OCI-LY7 (cell line): ENCODE measurements around the gene ZNF185. TPM values are rescaled to one million over a fixed set of nuclear protein-coding genes. Genes with fewer than 3 reads are reported as not detected.
A peak's percentile ranks its signal among the peaks of the same experiment; 100 is the strongest.
"Not testable (repeated sequence)": the region's sequence is repeated elsewhere in the genome, so short reads cannot be mapped to it uniquely, and the experiment has no call there.

ENCODE experiments used
- BruUV-seq: library from RNA; stranded (reverse); fragments of 400-500 nt; replicated peaks from 2 replicates; lab custom pipeline; 2021; lab: Mats Ljungman, UMichigan
- CTCF ChIA-PET: fragments of 300-600 bp; sonication (Branson Sonifier 250); formaldehyde crosslinking; loops from one replicate; lab custom pipeline; 2022; ENCODE audit warnings: antibody characterized with exemption; ENCODE audit not compliant: unreplicated experiment; lab: Charles Lee
- POLR2A ChIA-PET: fragments of 300-600 bp; sonication (Branson Sonifier 250); formaldehyde crosslinking; loops from one replicate; lab custom pipeline; 2022; ENCODE audit warnings: antibody characterized with exemption; lab: Charles Lee
- DNase-seq: peaks from one replicate; pipeline ENCODE4 v3.0.0-alpha.2; 2015; ENCODE audit warnings: low spot score
- H2AFZ ChIP-seq: fragments of 200-600 bp; sonication (generic), shearing (Covaris generic); 2 replicates; pipeline ENCODE4 v1.6.1; 2014; ENCODE audit warnings: mild to moderate bottlenecking, antibody characterized with exemption, low read length, moderate library complexity
- H3K27ac ChIP-seq: fragments of 200-600 bp; sonication (generic); 2 replicates; pipeline ENCODE4 v1.5.1; 2014; ENCODE audit warnings: mixed run types, low read depth, mild to moderate bottlenecking, moderate library complexity, low read length, inconsistent platforms; ENCODE audit not compliant: poor library complexity, severe bottlenecking
- H3K36me3 ChIP-seq: fragments of 200-600 bp; sonication (generic); 2 replicates; pipeline ENCODE4 v1.6.1; 2014; ENCODE audit warnings: mild to moderate bottlenecking, antibody characterized with exemption, low read length, moderate library complexity, mixed read lengths; ENCODE audit not compliant: insufficient read depth
- H3K4me1 ChIP-seq: fragments of 200-600 bp; sonication (generic); 2 replicates; pipeline ENCODE4 v1.5.1; 2014; ENCODE audit warnings: mild to moderate bottlenecking, low read length; ENCODE audit not compliant: insufficient read depth, poor library complexity, severe bottlenecking
- H3K4me2 ChIP-seq: fragments of 200-600 bp; sonication (generic); 2 replicates; pipeline ENCODE4 v1.6.1; 2014; ENCODE audit warnings: mild to moderate bottlenecking, low read length
- H3K4me3 ChIP-seq: fragments of 200-600 bp; sonication (generic); 2 replicates; pipeline ENCODE4 v1.5.1; 2014; ENCODE audit warnings: mild to moderate bottlenecking, low read depth, low read length; ENCODE audit not compliant: poor library complexity, severe bottlenecking
- H3K79me2 ChIP-seq: fragments of 200-600 bp; sonication (generic); 2 replicates; pipeline ENCODE4 v1.6.1; 2016; ENCODE audit warnings: low read depth, mild to moderate bottlenecking, low read length, moderate library complexity, mixed read lengths; ENCODE audit not compliant: insufficient read depth
- H3K9me2 ChIP-seq: fragments of 200-600 bp; sonication (generic); 2 replicates; pipeline ENCODE4 v1.6.1; 2016; ENCODE audit warnings: mild to moderate bottlenecking, low read length, mixed read lengths; ENCODE audit not compliant: insufficient read depth
- H3K9me3 ChIP-seq: fragments of 200-600 bp; sonication (generic); 2 replicates; pipeline ENCODE4 v1.6.1; 2014; ENCODE audit warnings: mild to moderate bottlenecking, mixed run types, low read length, mixed read lengths
- H4K20me1 ChIP-seq: fragments of 200-600 bp; sonication (generic); 2 replicates; pipeline ENCODE4 v1.6.1; 2014; ENCODE audit warnings: mild to moderate bottlenecking, antibody characterized with exemption, low read length, moderate library complexity, mixed read lengths; ENCODE audit not compliant: insufficient read depth
- CTCF ChIP-seq: fragments of 200-600 bp; sonication (generic); conservative IDR thresholded peaks from 2 replicates; pipeline ENCODE4 v1.5.1; 2014; ENCODE audit warnings: mild to moderate bottlenecking, antibody characterized with exemption, low read length, moderate library complexity, mixed read lengths
- EZH2phosphoT487 ChIP-seq: fragments of 200-600 bp; sonication (generic); IDR thresholded peaks from 2 replicates; pipeline ENCODE4 v1.6.1; 2018; ENCODE audit warnings: low read depth, borderline replicate concordance, mild to moderate bottlenecking, mixed run types, antibody characterized with exemption, low read length, moderate library complexity, mixed read lengths
- intact Hi-C: fragments of 100-400 bp; cut with micrococcal nuclease; formaldehyde crosslinking; loops from one replicate; pipeline ENCODE4 v1.10.0; 2022; ENCODE audit not compliant: unreplicated experiment
- total RNA-seq, 2 experiments: library from RNA; depleted of rRNA in 1 of 2; stranded (reverse); fragments of >200 nt in 1 of 2; shearing (Covaris generic) in 1 of 2; gene quantifications; 2 replicates each; pipeline ENCODE4 v1.2.3, GENCODE V29; 2014 to 2022

ZNF185 gene
- total RNA-seq, 2 experiments from 2014 or later: 0.73 to 21.3 TPM

- POLR2A ChIA-PET: no interaction called here
These were observed 7.2 kb downstream of the ZNF185 start for GRCh38 chrX:152905081-152905420.

GRCh38 chrX:152907084-152907651 is 9.3 kb downstream of the ZNF185 start:
- intact Hi-C loops: no loop called here
- POLR2A ChIA-PET: no interaction called here

More at GRCh38 chrX:152905081-152905420, 7.2 kb downstream of the ZNF185 start:
- H3K9me3 ChIP-seq: no peaks in the 10 kb centered on the region
- no peaks in the 10 kb centered on the region for H3K79me2 ChIP-seq
- CTCF ChIA-PET: no interaction called here
- H3K27ac ChIP-seq: no peak overlapping the region
- H3K36me3 ChIP-seq: no peaks in the 10 kb centered on the region
- H3K4me2 ChIP-seq: no peak overlapping the region
- H3K9me2 ChIP-seq: no peaks in the 10 kb centered on the region
- H2AFZ ChIP-seq: no peak overlapping the region
- H4K20me1 ChIP-seq: no peaks in the 10 kb centered on the region
- intact Hi-C loops: no loop called here
- DNase-seq: no peak
- H3K4me3 ChIP-seq: no peak overlapping the region
- H3K4me1 ChIP-seq: peaks cover 2% of the 10 kb centered on the region
- no TSS peak for BruUV-seq
- TF ChIP-seq CTCF: no peak

GRCh38 chrX:152908486-152908885 is 10.6 kb downstream of the ZNF185 start:
- no peaks in the 10 kb centered on the region for H3K36me3 ChIP-seq
- intact Hi-C loops: no loop called here
- no peak overlapping the region for H3K4me2 ChIP-seq
- no peak for DNase-seq
- BruUV-seq: no TSS peak
- H3K9me3 ChIP-seq: no peaks in the 10 kb centered on the region
- no peak overlapping the region for H3K4me3 ChIP-seq
- no peak overlapping the region for H2AFZ ChIP-seq
- POLR2A ChIA-PET: no interaction called here
- TF ChIP-seq CTCF (no peak), EZH2phosphoT487 (no peak)
- no peaks in the 10 kb centered on the region for H3K9me2 ChIP-seq
- CTCF ChIA-PET: no interaction called here
- no peaks in the 10 kb centered on the region for H4K20me1 ChIP-seq
- H3K4me1 ChIP-seq: peaks cover 8% of the 10 kb centered on the region
- no peaks in the 10 kb centered on the region for H3K79me2 ChIP-seq
- no peak overlapping the region for H3K27ac ChIP-seq

More at GRCh38 chrX:152907084-152907651, 9.3 kb downstream of the ZNF185 start:
- H3K79me2 ChIP-seq: no peaks in the 10 kb centered on the region
- H3K4me3 ChIP-seq: no peak overlapping the region
- H3K9me3 ChIP-seq: no peaks in the 10 kb centered on the region
- no peak for DNase-seq
- H4K20me1 ChIP-seq: no peaks in the 10 kb centered on the region
- TF ChIP-seq CTCF (no peak), EZH2phosphoT487 (no peak)
- no TSS peak for BruUV-seq
- no peaks in the 10 kb centered on the region for H3K9me2 ChIP-seq
- H3K4me2 ChIP-seq: no peak overlapping the region
- H3K4me1 ChIP-seq: peaks cover 8% of the 10 kb centered on the region
- H2AFZ ChIP-seq: no peak overlapping the region
- CTCF ChIA-PET: no interaction called here
- no peak overlapping the region for H3K27ac ChIP-seq
- no peaks in the 10 kb centered on the region for H3K36me3 ChIP-seq

- peak; percentile 45 for DNase-seq
- H3K9me2 ChIP-seq, H3K79me2 ChIP-seq, H4K20me1 ChIP-seq, H3K4me2 ChIP-seq, H3K4me1 ChIP-seq, H3K27ac ChIP-seq, H3K4me3 ChIP-seq, H3K36me3 ChIP-seq, POLR2A ChIA-PET, BruUV-seq, H3K9me3 ChIP-seq, intact Hi-C loops, H2AFZ ChIP-seq: not testable (repeated sequence)
- CTCF ChIA-PET: interaction anchor here (0.6 kb wide), 1 partner anchor 80 kb away, joined by 4 read pairs; no protein-coding TSS in a partner anchor
These were observed 12.2 kb downstream of the ZNF185 start for GRCh38 chrX:152910018-152910417.
